Glutamatergic neuron (in vitro differentiated cells): ENCODE data around the gene TIMM21. TPM values are rescaled to one million over a fixed set of nuclear protein-coding genes. Genes with fewer than 3 reads are reported as not detected.
A peak's percentile ranks its signal among the peaks of the same experiment; 100 is the strongest.

ENCODE experiments used
- DNase-seq: peaks from one replicate; pipeline ENCODE4 v3.0.0; 2022
- H3K27ac Mint-ChIP-seq: one replicate; pipeline ENCODE4 v1.8.0; 2020; ENCODE audit warnings: mild to moderate bottlenecking, mixed read lengths, inconsistent platforms; ENCODE audit not compliant: unreplicated experiment
- H3K27me3 Mint-ChIP-seq: one replicate; pipeline ENCODE4 v1.8.0; 2020; ENCODE audit warnings: mild to moderate bottlenecking, moderate library complexity, mixed read lengths, inconsistent platforms; ENCODE audit not compliant: unreplicated experiment
- H3K36me3 Mint-ChIP-seq: one replicate; pipeline ENCODE4 v1.8.0; 2020; ENCODE audit warnings: mild to moderate bottlenecking, mixed read lengths, inconsistent platforms; ENCODE audit not compliant: unreplicated experiment
- H3K4me1 Mint-ChIP-seq: one replicate; pipeline ENCODE4 v1.8.0; 2020; ENCODE audit warnings: mild to moderate bottlenecking, low read depth, mixed read lengths, inconsistent platforms; ENCODE audit not compliant: unreplicated experiment
- H3K4me3 Mint-ChIP-seq: one replicate; pipeline ENCODE4 v1.8.0; 2020; ENCODE audit warnings: mild to moderate bottlenecking, mixed read lengths, inconsistent platforms; ENCODE audit not compliant: unreplicated experiment
- H3K9me3 Mint-ChIP-seq: one replicate; pipeline ENCODE4 v1.8.0; 2020; ENCODE audit warnings: mild to moderate bottlenecking, moderate library complexity, mixed read lengths, inconsistent platforms; ENCODE audit not compliant: unreplicated experiment
- total RNA-seq: library from RNA; stranded (reverse); fragmentation: NEBNext Ultra II Directional; extraction: Animal tissue kit (Norgen Biotek cat#: 25700); gene quantifications from one replicate; pipeline ENCODE4 v1.2.1, GENCODE V29; 2021; ENCODE audit not compliant: unreplicated experiment
- TF ChIP-seq, protein P1 (sequence below): fragments of 200-600 bp; sonication (generic); IDR thresholded peaks from one replicate; pipeline ENCODE4 v1.5.0; 2021; ENCODE audit not compliant: partially characterized antibody, unreplicated experiment

The TIMM21 gene
- total RNA-seq, 1 donor from 2014 or later: 26.8 TPM

DNA sequence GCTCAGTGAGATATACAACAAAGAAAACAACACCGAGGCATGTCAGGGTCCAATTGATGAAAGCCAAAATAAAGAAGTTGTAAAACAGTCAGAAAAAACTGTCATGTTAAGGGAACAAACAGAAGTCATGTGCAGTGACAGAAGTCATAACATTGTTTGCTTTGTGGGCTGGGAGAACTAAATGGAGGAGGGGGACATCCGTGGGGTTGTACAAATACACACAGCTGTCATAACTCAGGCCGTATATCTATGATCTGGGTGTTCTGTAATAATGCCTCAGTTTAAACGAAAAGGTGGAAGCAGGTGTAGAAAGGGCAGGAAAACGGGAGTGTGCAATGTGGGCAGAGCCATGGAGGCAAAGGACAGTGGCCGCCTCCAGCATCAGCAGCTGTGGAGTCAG, 27.3 kb downstream of the TIMM21 start:
- Mint-ChIP-seq H3K36me3 (peaks cover 16% of the 10 kb centered on the region), H3K27me3 (no peaks in the 10 kb centered on the region), H3K4me1 (peaks cover 21% of the 10 kb centered on the region), H3K4me3 (peak overlapping the region; percentile 2), H3K27ac (peak overlapping the region; percentile 65), H3K9me3 (peaks cover 9% of the 10 kb centered on the region)
- no peak for DNase-seq
- TF ChIP-seq, protein P1, sequence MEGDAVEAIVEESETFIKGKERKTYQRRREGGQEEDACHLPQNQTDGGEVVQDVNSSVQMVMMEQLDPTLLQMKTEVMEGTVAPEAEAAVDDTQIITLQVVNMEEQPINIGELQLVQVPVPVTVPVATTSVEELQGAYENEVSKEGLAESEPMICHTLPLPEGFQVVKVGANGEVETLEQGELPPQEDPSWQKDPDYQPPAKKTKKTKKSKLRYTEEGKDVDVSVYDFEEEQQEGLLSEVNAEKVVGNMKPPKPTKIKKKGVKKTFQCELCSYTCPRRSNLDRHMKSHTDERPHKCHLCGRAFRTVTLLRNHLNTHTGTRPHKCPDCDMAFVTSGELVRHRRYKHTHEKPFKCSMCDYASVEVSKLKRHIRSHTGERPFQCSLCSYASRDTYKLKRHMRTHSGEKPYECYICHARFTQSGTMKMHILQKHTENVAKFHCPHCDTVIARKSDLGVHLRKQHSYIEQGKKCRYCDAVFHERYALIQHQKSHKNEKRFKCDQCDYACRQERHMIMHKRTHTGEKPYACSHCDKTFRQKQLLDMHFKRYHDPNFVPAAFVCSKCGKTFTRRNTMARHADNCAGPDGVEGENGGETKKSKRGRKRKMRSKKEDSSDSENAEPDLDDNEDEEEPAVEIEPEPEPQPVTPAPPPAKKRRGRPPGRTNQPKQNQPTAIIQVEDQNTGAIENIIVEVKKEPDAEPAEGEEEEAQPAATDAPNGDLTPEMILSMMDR: no peak

- peaks cover 24% of the 10 kb centered on the region for H3K36me3 Mint-ChIP-seq
- H3K9me3 Mint-ChIP-seq: peaks cover 7% of the 10 kb centered on the region
- TF ChIP-seq, protein P1: no peak
- no peak overlapping the region for H3K4me3 Mint-ChIP-seq
- no peak for DNase-seq
- H3K27me3 Mint-ChIP-seq: no peaks in the 10 kb centered on the region
- H3K27ac Mint-ChIP-seq: no peak overlapping the region
- peaks cover 21% of the 10 kb centered on the region for H3K4me1 Mint-ChIP-seq
Observed at GRCh38 chr18:74178884-74179283, 30.6 kb downstream of the TIMM21 start.

DNA sequence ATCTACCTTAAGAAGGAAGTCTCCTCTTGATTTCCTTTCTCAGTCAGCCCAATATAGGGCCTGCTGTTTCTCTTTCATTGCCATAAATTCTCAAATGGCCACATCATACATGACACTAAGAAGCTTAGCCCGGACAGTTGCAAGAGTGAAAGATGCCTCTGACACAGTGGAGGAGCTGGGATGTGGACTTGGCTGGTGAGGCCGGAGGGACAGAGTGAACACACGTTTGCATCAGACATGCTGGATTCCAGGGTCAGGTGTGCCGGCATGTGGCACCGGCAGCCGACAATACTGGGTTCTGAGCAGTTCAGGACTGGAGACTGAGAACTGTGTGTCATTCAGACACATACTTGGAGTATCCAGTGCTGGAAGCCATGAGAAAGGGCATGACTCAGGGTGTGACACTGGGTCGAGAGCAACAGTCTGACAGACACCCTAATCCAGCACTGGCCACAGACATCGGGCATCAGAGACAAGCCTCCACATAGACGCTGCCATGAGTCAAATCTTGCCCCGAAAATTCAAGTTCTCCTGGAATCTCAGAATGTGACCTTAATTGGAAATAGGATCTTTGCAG, 31.4 kb downstream of the TIMM21 start:
- Mint-ChIP-seq H3K27ac (no peak overlapping the region), H3K9me3 (peaks cover 7% of the 10 kb centered on the region), H3K36me3 (peaks cover 24% of the 10 kb centered on the region), H3K4me1 (peaks cover 21% of the 10 kb centered on the region), H3K4me3 (no peak overlapping the region), H3K27me3 (no peaks in the 10 kb centered on the region)
- DNase-seq: no peak
- TF ChIP-seq, protein P1: no peak

DNA sequence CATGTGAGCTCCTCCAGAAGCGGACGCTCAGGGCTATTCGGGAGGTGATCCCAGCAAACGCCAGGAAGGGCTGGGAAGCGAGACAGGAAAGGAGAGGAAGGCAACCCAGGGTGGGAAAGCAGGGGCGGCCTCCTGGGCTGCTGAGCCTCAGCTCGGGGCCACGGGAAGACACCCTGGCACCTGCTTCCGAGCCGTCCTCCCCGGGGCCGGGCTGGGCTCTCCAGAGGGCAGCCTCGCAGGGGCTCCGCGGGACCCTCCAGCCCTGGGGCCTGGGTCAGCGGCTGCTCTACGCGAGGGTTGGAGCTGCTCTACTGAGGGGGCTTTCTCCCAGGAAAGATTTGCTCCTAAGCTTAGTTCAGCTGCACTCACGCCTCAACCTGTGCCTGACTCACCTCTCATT, 34.0 kb downstream of the TIMM21 start:
- no peak overlapping the region for H3K4me3 Mint-ChIP-seq

DNA sequence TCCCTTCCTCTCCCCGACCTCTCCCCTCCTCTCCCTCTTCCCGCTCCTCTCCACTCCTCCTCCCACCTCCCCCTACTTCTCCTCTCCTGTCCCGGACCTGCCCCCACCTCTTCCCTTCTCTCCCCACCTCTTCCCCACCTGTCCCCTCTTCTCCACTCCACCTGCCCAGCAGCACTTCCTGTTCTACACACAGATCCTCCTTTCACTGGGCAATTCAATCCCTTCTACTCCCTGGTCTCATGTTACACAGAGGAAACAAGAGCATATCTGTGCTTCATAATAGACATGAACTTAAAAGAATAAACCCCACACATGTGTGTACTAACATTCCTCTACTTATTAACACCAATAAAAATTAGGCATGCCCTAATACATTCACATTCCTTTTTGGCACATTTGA, 34.8 kb downstream of the TIMM21 start:
- Mint-ChIP-seq H3K36me3 (peaks cover 17% of the 10 kb centered on the region), H3K27me3 (no peaks in the 10 kb centered on the region), H3K9me3 (no peaks in the 10 kb centered on the region), H3K4me3 (no peak overlapping the region), H3K4me1 (peaks cover 2% of the 10 kb centered on the region), H3K27ac (no peak overlapping the region)
- TF ChIP-seq, protein P1: no peak
- DNase-seq: no peak

More for the DNA sequence above, 34.0 kb downstream of the TIMM21 start:
- H3K9me3 Mint-ChIP-seq: no peaks in the 10 kb centered on the region
- no peaks in the 10 kb centered on the region for H3K27me3 Mint-ChIP-seq
- peaks cover 17% of the 10 kb centered on the region for H3K36me3 Mint-ChIP-seq
- H3K27ac Mint-ChIP-seq: no peak overlapping the region
- TF ChIP-seq, protein P1: no peak
- peaks cover 7% of the 10 kb centered on the region for H3K4me1 Mint-ChIP-seq
- DNase-seq: no peak
